Suppressor macrophage (primary cell): Measurements from ENCODE around the gene NCK2.
A peak's percentile ranks its signal among the peaks of the same experiment; 100 is the strongest.

Source experiments
- DNase-seq, 4 experiments: peaks; one replicate each; pipeline ENCODE4 v3.0.0-alpha.2; 2020 to 2022

The NCK2 gene

GRCh38 chr2:105820151-105820550, 75.4 kb downstream of the NCK2 start:
- no peak for DNase-seq

DNA sequence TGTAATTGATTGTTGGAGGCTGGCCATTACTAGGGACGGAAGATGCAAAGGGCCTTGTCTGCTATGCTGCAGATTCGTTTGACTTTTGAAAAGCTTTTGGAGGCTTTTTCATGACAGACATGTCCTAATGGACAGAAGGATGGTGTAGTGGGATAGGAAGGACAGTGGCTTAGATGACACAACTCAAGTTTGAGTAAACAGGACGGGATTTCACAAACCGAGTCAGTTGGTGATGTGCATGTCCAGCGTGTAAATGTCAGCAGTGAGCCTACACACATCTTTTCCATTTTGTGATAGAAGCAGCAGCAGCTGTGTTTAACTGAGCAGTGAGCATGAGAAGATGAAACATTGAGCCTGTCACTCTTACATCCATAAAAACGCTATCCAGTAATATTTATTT, 76.0 kb downstream of the NCK2 start:
- DNase-seq: peak in 1 of 4 experiments; percentile 6

DNA sequence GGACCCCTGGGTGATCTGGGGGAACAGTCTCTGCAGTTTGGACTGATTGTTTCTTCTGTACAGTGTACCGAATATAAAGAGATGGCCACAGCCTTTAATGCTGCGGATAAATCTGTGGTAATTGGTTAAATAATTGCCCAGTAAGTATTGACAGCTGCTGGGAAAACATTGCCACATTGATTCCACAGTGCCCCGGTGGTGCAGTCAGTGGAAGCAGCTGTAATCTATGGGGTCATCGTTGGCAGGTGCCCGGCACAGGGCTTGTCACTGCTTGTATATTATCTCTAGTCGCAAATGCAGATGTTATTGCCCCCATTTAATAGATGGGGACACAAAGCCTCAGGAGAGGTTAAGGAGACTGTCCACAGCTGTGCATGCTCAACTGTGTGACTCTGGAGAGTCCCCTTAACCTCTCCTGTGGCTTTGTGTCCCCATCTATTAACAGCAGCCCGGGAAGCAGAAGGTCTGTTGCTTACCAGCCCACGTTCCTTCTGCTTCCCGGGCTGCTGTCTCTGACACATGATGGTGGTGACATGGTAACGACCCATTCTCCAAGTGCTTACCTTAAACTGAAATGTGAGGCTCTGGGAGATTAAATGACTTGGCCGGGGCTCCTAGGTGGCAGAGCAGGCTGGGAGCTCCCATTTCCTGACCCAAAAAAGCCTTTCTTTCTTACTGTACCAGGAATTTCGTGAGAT, 76.9 kb downstream of the NCK2 start:
- DNase-seq: peak in 3 of 4 experiments; percentile 43 to 44 (median 43)

DNA sequence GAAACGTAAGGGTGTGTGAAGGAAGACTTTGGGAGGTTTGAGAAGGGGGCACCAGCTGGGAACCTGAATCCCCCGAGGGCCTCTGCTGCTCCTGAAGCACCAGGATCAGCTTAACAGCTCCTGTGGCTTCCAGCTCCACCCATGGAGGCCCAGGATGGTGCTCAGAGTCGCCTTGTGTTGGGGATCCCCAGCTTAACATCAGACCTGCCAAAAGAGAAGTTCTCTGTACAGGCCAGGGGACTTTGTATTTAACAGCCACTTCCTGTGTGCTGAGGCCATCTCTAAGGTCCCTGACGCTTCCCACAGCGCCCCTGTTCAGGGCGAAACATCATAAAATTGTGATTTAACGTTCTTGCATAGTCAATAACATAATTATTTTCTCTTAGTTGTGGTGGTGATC, 77.5 kb downstream of the NCK2 start:
- DNase-seq: peak in 3 of 4 experiments; percentile 17 to 22 (median 21)

GRCh38 chr2:105824446-105824845, 79.7 kb downstream of the NCK2 start:
- no peak for DNase-seq

DNA sequence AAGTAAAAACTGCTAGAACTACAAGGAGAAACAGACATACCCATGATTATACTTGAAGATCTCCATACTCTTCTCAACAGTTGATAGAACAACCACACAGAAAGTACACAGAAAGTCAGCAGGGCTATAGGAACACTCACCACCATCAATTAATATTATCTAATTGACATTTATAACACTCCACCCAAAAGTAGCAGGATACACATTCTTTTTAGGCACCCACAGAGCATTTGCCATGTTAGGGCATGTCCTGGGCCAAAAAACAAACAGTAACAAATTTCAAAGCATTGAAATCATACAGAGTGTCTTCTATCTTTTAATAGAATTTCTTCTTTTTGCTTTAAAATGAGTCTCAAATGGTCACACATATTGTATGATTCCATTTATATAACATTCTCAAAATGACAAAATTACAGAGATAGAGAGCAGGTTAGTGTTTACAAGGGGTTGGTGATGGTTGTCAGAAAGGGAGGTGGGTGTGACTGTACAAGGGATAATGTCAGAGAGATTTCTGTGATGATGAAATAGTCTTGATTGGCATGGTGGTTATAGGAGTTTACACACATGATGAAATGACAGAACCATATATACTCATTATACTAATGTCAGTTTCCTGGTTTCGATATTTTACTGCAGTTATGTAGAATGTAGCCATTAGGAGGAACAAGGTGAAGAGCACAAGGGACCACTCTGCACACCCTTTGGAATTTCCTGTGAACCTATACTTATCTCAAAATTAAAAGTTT, 82.8 kb downstream of the NCK2 start:
- DNase-seq: peak; percentile 7 to 63 (median 38)

GRCh38 chr2:105828558-105828957, 83.8 kb downstream of the NCK2 start:
- no peak for DNase-seq

DNA sequence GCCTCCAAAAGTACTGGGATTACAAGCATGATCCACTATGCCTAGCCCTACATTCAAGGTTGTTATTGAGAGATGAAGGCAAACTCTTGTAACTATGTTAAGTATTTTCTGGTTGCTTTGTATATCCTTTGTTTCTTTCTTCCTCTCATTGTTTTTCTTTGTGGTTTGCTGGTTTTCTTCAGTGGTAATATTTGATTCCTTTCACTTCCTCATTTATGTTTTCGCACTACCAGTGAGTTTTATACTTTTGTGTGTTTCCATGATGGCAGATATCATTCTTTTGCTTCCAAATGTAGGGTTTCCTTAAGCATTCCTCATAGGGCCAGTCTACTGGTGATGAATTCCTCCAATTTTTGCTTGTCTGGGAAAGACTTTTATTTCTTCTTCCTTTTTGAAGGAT, 90.2 kb downstream of the NCK2 start:
- DNase-seq: peak in 2 of 4 experiments; percentile 6 to 40

- no peak for DNase-seq
These were observed 91.6 kb downstream of the NCK2 start for GRCh38 chr2:105836341-105836740.

DNA sequence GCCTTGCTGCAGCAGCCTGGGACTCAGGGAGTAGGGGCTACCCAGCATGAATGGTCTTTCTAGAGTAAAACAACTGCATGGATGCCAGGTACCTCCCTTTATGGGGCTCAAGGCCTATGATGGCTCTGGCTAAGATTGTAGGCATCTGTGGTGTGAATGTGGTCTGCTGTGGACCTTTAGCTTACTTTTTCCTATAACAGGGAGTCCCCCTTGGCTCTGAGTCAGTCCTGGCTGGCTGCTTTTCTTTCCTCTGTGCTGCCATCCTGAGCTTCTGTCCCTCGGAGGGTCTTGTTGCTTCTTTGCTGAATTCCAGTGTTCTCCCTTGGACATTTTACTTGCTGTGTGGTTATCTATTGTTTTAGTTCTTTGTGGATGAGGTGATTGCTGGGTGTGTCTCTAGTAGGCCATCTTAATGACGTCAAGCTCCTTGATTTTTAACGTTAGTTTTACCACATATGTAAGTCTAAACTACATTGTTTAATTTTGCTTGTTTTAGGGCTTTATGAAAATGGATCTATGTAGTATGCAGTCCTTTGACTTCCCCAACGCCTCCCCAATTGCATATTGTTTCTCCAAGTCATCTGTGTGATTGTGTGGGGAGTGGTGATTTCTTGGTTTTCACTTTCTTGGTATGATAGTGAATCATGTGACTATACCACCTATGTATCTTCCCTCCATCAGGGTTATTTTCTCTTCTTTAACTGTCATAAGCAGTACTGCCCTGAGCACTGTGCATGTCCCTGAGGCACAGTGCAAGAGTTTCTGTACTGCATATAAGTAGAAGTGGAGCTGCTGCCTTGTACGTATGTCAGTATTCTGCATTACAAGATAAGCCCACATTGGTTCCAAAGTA, 92.4 kb downstream of the NCK2 start:
- DNase-seq: no peak

GRCh38 chr2:105839793-105840192, 95.1 kb downstream of the NCK2 start:
- no peak for DNase-seq

GRCh38 chr2:105840933-105841332, 96.2 kb downstream of the NCK2 start:
- DNase-seq: no peak

DNA sequence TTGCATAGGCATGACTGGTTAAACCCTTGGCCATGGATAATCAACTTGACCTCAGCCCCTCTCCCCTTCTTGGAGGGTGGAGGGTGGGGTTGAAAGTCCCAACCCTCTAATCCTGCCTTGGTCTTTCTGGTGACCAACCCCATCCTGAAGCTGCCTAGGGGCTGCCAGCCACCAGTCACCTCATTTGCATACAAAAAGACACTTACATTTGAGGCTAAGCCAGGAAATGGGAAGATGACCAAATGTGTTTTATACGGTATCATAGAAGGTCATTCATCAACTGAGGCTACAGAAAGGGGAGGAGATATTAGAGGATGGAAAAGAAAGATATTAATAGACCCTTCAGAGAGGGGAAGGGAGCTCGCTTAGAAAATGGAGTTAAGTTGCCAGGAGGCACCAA, 96.8 kb downstream of the NCK2 start:
- no peak for DNase-seq

- no peak for DNase-seq
These were observed 97.8 kb downstream of the NCK2 start for GRCh38 chr2:105842555-105842954.

GRCh38 chr2:105843476-105844374, 99.0 kb downstream of the NCK2 start:
- DNase-seq: no peak

DNA sequence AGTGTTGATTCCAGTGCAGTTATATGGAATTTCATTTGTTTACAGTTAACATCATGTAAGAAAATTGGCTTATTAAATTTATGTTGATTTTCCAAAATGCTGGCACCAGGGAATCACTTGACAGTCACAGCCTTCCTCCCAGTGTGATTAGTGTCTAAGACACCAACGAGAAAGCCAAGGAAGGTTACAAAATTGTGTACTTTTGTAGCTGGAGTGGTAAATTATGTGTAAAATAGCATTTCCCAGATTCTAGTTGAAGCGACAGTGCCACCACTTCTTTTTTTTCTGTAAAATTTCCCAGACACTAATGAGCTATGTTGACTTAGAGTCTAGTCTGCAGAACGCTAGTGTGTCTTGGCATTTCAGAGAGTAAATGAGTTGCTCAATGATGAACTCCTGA, 101.3 kb downstream of the NCK2 start:
- no peak for DNase-seq

GRCh38 chr2:105847056-105847455, 102.3 kb downstream of the NCK2 start:
- no peak for DNase-seq

DNA sequence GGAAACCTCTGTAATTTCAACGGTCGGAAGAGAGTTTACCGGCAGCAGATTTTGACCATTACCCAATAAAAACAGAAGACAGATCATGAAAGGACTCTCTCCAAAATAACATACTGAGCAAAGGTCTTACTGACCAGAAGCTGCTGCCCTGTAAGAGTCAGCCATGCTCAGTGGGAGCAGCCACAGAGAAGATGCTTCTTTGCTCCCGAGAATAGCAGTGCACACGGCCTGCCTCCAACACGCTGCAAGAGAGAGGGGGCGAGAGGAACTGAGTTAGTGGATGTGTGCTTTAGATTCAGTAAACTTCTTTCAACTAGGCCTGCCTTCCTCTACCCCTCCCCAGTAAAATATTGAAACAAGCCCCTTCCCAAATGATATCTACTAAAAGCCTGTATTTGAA, 103.7 kb downstream of the NCK2 start:
- DNase-seq: no peak

GRCh38 chr2:105849431-105850179, 104.9 kb downstream of the NCK2 start:
- no peak for DNase-seq

DNA sequence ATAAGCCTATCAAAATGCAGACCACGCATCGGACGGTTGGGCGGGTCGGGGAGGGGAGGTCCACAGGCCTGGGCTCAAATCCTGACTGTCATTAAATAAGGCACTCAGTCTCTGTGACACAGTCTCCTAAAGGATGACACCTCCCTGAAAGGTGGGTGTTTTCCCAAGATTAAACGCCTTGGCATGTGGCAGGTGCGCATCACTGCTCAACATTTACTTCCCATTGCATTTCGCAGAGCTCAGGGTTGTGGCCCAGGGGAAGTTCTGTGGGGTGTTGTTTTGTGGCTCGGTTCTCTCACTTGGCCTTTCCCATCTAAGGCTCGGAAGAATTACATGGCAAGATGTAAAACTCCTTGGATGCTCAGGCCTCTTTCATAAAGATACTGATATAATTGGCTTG, 107.4 kb downstream of the NCK2 start:
- DNase-seq: peak in 1 of 4 experiments; percentile 14

- no peak for DNase-seq
These were observed 108.8 kb downstream of the NCK2 start for GRCh38 chr2:105853354-105854088.
